Measurements from ENCODE around the gene ATP5F1A.
"Not testable (repeated sequence)": the region's sequence is repeated elsewhere in the genome, so short reads cannot be mapped to it uniquely, and the experiment has no call there.

ATP5F1A gene

DNA sequence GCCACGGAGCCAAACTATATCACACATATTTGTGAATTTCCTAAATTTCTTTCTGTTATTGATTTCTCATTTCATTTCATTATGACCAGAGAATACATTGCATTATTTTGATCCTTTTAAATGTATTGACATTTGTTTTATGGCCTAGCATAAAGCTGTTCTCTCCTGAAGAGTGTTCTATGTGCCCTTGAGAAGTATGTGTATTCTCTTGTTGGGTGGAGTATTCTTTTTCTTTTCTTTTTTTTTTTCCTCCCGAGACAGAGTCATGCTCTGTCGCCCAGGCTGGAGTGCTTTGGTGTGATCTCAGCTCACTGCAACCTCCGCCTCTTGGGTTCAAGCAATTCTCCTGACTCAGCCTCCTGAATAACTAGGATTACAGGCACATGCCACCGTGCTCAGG, 11.3 kb upstream of the ATP5F1A start:
- no peaks in the 10 kb centered on the region for H3K27me3 ChIP-seq (ENCODE audit: control insufficient read depth, insufficient read depth, low read length)
- peaks cover 2% of the 10 kb centered on the region; the same call in 1 of the 2 replicates for H3K36me3 ChIP-seq (ENCODE audit: control insufficient read depth, insufficient read depth, low read length)
- no peak for DNase-seq (ENCODE audit: low read depth, low spot score)
- H3K4me1 ChIP-seq (ENCODE audit: control insufficient read depth, insufficient read depth, low read length), result no peaks in the 10 kb centered on the region
- whole genome bisulfite sequencing (ENCODE audit: insufficient coverage, insufficient read length), result no CpG with 5 or more reads among the region's 5 CpGs
- no peak overlapping the region for H3K27ac ChIP-seq (ENCODE audit: low read length)
- no peaks in the 10 kb centered on the region for H3K9me3 ChIP-seq (ENCODE audit: control insufficient read depth, insufficient read depth, low read length)
- H3K4me3 ChIP-seq (ENCODE audit: low read length), result no peak overlapping the region

DNA sequence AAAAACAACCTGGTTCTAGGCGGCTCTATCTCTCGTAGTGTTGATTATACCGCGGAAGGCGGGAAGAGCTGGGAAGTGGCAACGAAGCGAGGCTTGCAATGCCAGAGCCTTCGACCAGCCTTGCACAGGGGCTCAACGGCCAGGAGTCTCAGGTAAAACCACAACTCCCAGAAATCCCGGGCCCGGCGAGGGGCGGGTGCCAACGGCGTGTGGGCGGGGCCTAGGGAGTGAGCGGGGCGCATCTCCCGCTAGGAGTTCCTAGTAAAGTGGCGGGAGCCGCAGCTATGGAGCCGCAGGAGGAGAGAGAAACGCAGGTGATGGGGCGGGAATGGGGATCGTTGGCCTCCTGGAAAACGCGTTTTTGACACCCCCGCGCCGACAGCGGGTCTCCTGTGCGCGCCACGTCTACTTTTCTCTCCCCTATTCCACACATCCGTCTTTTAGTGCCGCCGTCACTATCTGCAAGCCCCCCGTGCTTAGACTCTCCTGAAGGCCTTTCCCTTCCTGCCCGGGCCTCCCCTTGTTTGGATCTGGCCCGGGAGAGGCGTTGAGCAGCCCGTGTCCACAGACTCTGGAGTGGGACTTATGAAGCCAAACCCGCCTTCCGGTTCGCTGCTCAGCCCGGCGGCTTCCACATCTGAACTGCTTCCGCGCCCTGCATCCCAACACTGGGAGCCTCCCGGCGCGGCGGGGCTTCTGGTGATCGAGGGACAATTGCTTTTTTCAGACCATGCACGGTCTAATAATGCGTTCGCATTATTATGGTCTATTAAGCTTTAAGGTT, 6.2 kb upstream of the ATP5F1A start, which contains the start of gene HAUS1:
HAUS1 (plus strand) TSS at position 258 of the 784 bp plus-strand sequence; CDS start at position 285, 27 bp downstream.
- Histone ChIP-seq H3K4me1 (ENCODE audit: control insufficient read depth, insufficient read depth, low read length) (no peaks in the 10 kb centered on the region), H3K27ac (ENCODE audit: low read length) (no peak within 1 kb of the TSS), H3K27me3 (ENCODE audit: control insufficient read depth, insufficient read depth, low read length) (no peaks in the 10 kb centered on the region), H3K4me3 (ENCODE audit: low read length) (peak within 1 kb of the TSS; percentile 95), H3K9me3 (ENCODE audit: control insufficient read depth, insufficient read depth, low read length) (no peaks in the 10 kb centered on the region), H3K36me3 (ENCODE audit: control insufficient read depth, insufficient read depth, low read length) (no peaks in the 10 kb centered on the region; the same call in 1 of the 2 replicates)
- no CpG with 5 or more reads among the region's 57 CpGs for WGBS (ENCODE audit: insufficient coverage, insufficient read length)
- peak; percentile 76 for DNase-seq (ENCODE audit: low read depth, low spot score)

DNA sequence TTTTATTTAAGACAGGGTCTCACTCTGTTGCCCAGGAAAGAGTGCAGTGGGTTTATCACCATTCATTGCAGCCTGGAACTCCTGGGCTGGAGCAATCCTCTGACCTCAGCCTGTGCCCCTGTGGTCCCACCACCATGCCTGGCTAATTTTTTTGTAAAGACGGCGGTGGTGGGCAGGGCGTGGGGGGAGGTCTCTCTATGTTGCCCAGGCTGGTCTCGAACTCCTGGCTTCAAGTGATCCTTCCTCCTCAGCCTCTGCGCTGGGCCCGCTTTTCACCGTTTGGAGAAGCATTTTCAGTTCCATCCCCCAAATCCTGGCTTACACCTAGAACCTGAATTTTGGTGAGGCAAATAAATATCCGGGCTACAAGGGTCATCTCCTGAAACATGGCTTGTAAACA, 1.4 kb upstream of the ATP5F1A start:
- no peaks in the 10 kb centered on the region for H3K9me3 ChIP-seq (ENCODE audit: control insufficient read depth, insufficient read depth, low read length)
- H3K27me3 ChIP-seq (ENCODE audit: control insufficient read depth, insufficient read depth, low read length), result no peaks in the 10 kb centered on the region
- H3K4me3 ChIP-seq (ENCODE audit: low read length), result no peak overlapping the region
- H3K36me3 ChIP-seq (ENCODE audit: control insufficient read depth, insufficient read depth, low read length), result no peaks in the 10 kb centered on the region
- H3K4me1 ChIP-seq (ENCODE audit: control insufficient read depth, insufficient read depth, low read length), result no peaks in the 10 kb centered on the region
- DNase-seq (ENCODE audit: low read depth, low spot score), result no peak
- no CpG with 5 or more reads among the region's 8 CpGs for WGBS (ENCODE audit: insufficient coverage, insufficient read length)
- no peak overlapping the region for H3K27ac ChIP-seq (ENCODE audit: low read length)

DNA sequence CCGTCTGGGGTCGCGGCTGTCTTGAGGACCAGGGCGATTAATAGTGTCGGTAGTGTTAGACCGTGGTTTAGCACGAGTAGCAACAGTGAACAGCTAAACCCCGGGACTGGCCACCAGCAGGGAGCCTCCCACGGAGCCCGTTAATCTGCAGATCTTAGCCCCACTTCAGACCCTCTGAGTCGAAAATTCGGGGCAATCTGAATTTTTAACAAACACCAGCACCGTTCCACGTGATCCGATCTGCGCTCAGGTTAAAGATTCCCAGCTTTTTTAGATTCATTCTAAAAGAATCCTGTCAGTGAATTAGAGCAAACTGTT, 479 bp upstream of the ATP5F1A start:
- peaks cover 3% of the 10 kb centered on the region; the same call in 1 of the 2 replicates for H3K36me3 ChIP-seq (ENCODE audit: control insufficient read depth, insufficient read depth, low read length)
- no peaks in the 10 kb centered on the region for H3K27me3 ChIP-seq (ENCODE audit: control insufficient read depth, insufficient read depth, low read length)
- H3K9me3 ChIP-seq (ENCODE audit: control insufficient read depth, insufficient read depth, low read length), result no peaks in the 10 kb centered on the region
- H3K27ac ChIP-seq (ENCODE audit: low read length), result no peak overlapping the region
- DNase-seq (ENCODE audit: low read depth, low spot score), result no peak
- WGBS (ENCODE audit: insufficient coverage, insufficient read length), result no CpG with 5 or more reads among the region's 16 CpGs
- peak overlapping the region; percentile 24; the same call in 1 of the 2 replicates for H3K4me3 ChIP-seq (ENCODE audit: low read length)
- H3K4me1 ChIP-seq (ENCODE audit: control insufficient read depth, insufficient read depth, low read length), result no peaks in the 10 kb centered on the region

DNA sequence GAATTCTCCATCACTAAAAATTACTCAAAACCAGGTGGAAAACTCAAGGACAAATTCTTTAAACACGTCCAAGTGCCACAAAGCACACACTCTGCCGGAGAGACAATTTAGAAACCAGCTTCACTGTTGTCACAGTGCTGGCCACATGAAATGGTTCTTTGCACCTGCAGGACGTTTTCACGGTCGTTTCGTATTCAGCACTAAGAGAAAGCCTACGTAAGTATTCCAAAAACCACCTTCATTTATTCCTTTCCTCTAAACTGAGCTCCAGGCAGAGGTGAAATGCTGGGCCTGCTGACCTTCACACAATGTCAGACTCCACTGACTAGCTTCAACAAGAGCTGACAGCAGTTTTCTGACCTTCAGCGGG, 680 bp downstream of the ATP5F1A start:
- WGBS (ENCODE audit: insufficient coverage, insufficient read length), result no CpG with 5 or more reads among the region's 8 CpGs
- Histone ChIP-seq H3K27me3 (ENCODE audit: control insufficient read depth, insufficient read depth, low read length) (no peaks in the 10 kb centered on the region), H3K4me3 (ENCODE audit: low read length) (peak overlapping the region; percentile 98; the same call in 1 of the 2 replicates), H3K9me3 (ENCODE audit: control insufficient read depth, insufficient read depth, low read length) (no peaks in the 10 kb centered on the region), H3K36me3 (ENCODE audit: control insufficient read depth, insufficient read depth, low read length) (peaks cover 3% of the 10 kb centered on the region; the same call in 1 of the 2 replicates), H3K4me1 (ENCODE audit: control insufficient read depth, insufficient read depth, low read length) (no peaks in the 10 kb centered on the region), H3K27ac (ENCODE audit: low read length) (no peak overlapping the region)
- DNase-seq (ENCODE audit: low read depth, low spot score), result no peak

DNA sequence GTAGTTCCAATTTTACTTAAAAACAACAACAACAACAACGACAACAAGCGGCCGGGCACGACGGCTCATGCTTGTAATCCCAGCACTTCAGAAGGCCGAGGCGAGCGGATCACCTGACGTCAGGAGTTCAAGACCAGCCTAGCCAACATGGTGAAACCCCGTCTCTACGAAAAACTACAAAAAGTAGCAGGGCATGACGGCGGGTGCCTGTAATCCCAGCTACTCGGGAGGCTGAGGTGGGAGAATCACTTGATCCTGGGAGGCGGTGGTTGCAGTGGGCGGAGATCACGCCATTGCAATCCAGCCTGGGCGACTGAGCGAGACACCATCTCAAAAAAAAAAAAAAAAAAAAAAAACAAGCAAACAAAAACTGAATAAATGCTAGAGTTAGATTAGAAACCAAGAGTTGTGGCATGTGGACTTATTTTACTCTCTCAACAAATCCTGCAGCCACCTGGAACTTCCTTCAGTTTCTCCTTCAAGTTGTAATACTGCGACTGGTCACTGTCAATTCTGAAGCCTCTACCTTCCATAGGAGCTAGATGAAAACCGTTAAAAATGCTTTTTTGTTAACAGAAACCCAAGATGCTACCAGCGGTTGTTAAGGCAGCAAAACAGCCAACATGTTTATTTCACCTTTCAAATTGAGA, 1.3 kb downstream of the ATP5F1A start:
- Histone ChIP-seq H3K27me3 (ENCODE audit: control insufficient read depth, insufficient read depth, low read length) (no peaks in the 10 kb centered on the region), H3K36me3 (ENCODE audit: control insufficient read depth, insufficient read depth, low read length) (peaks cover 4% of the 10 kb centered on the region; the same call in 1 of the 2 replicates), H3K27ac (ENCODE audit: low read length) (no peak overlapping the region), H3K9me3 (ENCODE audit: control insufficient read depth, insufficient read depth, low read length) (no peaks in the 10 kb centered on the region), H3K4me1 (ENCODE audit: control insufficient read depth, insufficient read depth, low read length) (no peaks in the 10 kb centered on the region), H3K4me3 (ENCODE audit: low read length) (peak overlapping the region; percentile 98; the same call in 1 of the 2 replicates)
- no CpG with 5 or more reads among the region's 22 CpGs for WGBS (ENCODE audit: insufficient coverage, insufficient read length)
- no peak for DNase-seq (ENCODE audit: low read depth, low spot score)

DNA sequence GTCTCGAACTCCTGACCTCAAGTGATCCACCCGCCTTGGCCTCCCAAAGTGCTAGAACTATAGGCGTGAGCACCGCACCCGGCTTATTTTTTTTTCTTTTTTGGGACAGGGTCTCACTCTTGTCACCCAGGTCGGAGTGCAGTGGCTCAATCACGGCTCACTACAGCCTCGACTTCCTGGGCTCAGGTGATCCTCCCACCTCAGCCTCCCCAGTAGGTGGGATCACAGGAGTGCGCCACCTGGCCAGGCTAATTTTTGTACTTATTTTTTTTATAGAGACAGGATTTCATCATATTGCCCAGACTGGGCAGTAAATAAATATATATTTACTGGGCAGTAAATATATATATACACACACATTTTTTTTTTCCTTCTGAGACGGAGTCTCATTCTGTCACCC, 2.6 kb downstream of the ATP5F1A start:
- WGBS (ENCODE audit: insufficient coverage, insufficient read length), result no CpG with 5 or more reads among the region's 10 CpGs
- no peak overlapping the region for H3K4me3 ChIP-seq (ENCODE audit: low read length)
- no peaks in the 10 kb centered on the region for H3K27me3 ChIP-seq (ENCODE audit: control insufficient read depth, insufficient read depth, low read length)
- H3K36me3 ChIP-seq (ENCODE audit: control insufficient read depth, insufficient read depth, low read length), result peaks cover 6% of the 10 kb centered on the region; the same call in 1 of the 2 replicates
- no peaks in the 10 kb centered on the region for H3K4me1 ChIP-seq (ENCODE audit: control insufficient read depth, insufficient read depth, low read length)
- no peak for DNase-seq (ENCODE audit: low read depth, low spot score)
- H3K9me3 ChIP-seq (ENCODE audit: control insufficient read depth, insufficient read depth, low read length), result no peaks in the 10 kb centered on the region
- no peak overlapping the region for H3K27ac ChIP-seq (ENCODE audit: low read length)

DNA sequence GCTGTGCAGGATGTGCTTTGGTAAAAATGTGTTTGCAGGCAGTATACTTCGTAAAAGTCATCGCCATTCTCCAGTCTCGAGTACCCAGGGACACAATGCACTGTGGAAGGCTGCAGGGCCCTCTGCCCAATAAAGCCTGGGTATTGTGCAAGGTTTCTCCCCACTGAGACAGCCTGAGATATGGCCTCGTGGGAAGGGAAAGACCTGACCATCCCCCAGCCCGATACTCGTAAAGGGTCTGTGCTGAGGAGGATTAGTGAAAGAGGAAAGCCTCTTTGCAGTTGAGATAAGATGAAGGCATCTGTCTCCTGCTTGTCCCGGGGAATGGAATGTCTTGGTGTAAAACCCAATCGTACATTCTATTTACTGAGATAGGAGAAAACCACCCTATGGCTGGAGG, 9.6 kb downstream of the ATP5F1A start:
- peaks cover 46% of the 10 kb centered on the region for H3K36me3 ChIP-seq (ENCODE audit: control insufficient read depth, insufficient read depth, low read length)
- not testable (repeated sequence) for H3K9me3 ChIP-seq (ENCODE audit: control insufficient read depth, insufficient read depth, low read length); H3K4me1 ChIP-seq (ENCODE audit: control insufficient read depth, insufficient read depth, low read length); H3K4me3 ChIP-seq (ENCODE audit: low read length); DNase-seq (ENCODE audit: low read depth, low spot score); H3K27me3 ChIP-seq (ENCODE audit: control insufficient read depth, insufficient read depth, low read length); H3K27ac ChIP-seq (ENCODE audit: low read length)
- no CpG with 5 or more reads among the region's 8 CpGs for WGBS (ENCODE audit: insufficient coverage, insufficient read length)

DNA sequence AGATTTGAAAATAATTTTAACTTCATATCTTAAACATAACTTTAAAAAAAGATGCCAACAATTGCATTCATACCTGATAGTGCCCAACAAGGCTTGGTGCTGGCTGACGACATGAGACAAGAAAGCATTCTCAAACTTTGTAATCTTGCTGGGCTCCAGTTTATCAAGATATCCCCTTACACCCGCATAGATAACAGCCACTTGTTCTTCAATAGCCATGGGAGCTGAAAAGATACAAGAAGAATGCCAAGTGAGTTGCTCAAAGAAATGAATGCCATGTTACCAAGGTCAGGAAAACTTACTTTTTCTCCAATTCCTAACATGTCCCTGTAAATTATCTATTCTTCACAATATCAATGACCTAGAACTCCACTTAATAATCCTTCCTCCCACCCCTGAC, 13.7 kb downstream of the ATP5F1A start:
- peaks cover 48% of the 10 kb centered on the region for H3K36me3 ChIP-seq (ENCODE audit: control insufficient read depth, insufficient read depth, low read length)
- DNase-seq (ENCODE audit: low read depth, low spot score), result no peak
- no peak overlapping the region for H3K4me3 ChIP-seq (ENCODE audit: low read length)
- H3K27ac ChIP-seq (ENCODE audit: low read length), result no peak overlapping the region
- no peaks in the 10 kb centered on the region for H3K4me1 ChIP-seq (ENCODE audit: control insufficient read depth, insufficient read depth, low read length)
- no peaks in the 10 kb centered on the region for H3K9me3 ChIP-seq (ENCODE audit: control insufficient read depth, insufficient read depth, low read length)
- H3K27me3 ChIP-seq (ENCODE audit: control insufficient read depth, insufficient read depth, low read length), result no peaks in the 10 kb centered on the region
- no CpG with 5 or more reads among the region's 2 CpGs for WGBS (ENCODE audit: insufficient coverage, insufficient read length)

DNA sequence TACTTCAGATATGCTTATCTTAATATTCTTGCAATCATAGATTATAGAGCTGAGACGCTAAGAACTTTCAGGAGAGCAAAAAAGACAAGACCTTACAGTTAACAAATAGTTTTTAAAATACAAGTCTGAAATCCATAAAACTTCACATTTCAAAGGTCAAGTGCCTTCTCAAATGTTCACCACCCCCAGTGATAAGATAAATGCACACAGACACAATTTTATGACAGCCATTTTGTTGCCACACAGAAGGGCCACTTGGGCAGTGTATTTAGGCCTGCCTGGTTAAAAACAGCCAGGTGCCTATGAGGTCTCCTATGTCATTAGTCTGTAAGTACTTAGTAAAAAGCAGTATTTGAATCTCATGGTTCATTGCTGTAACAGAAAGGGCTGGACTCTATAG, 17.9 kb downstream of the ATP5F1A start:
- H3K9me3 ChIP-seq (ENCODE audit: control insufficient read depth, insufficient read depth, low read length), result no peaks in the 10 kb centered on the region
- H3K27me3 ChIP-seq (ENCODE audit: control insufficient read depth, insufficient read depth, low read length), result no peaks in the 10 kb centered on the region
- WGBS (ENCODE audit: insufficient coverage, insufficient read length), result no CpG with 5 or more reads among the region's 1 CpG
- no peaks in the 10 kb centered on the region for H3K4me1 ChIP-seq (ENCODE audit: control insufficient read depth, insufficient read depth, low read length)
- DNase-seq (ENCODE audit: low read depth, low spot score), result no peak
- peaks cover 19% of the 10 kb centered on the region; the same call in 1 of the 2 replicates for H3K36me3 ChIP-seq (ENCODE audit: control insufficient read depth, insufficient read depth, low read length)
- H3K4me3 ChIP-seq (ENCODE audit: low read length), result no peak overlapping the region
- H3K27ac ChIP-seq (ENCODE audit: low read length), result no peak overlapping the region

Data from iPS DF 6.9 (cell line).